Mesenchymal stem cell (in vitro differentiated cells and primary cell): Measurements from ENCODE around the gene GNG7.

ENCODE experiments used
- DNase-seq: peaks from one replicate; pipeline ENCODE4 v3.0.0-alpha.2; 2013
- H2AFZ ChIP-seq: one replicate; pipeline ENCODE4 v1.6.1; 2013; ENCODE audit warnings: low read depth, mild to moderate bottlenecking, control low read depth, inconsistent platforms, low read length, moderate library complexity
- H2AK5ac ChIP-seq: 2 replicates; pipeline ENCODE4 v1.6.1; 2013; ENCODE audit warnings: low read length, moderate library complexity, mild to moderate bottlenecking, inconsistent platforms; ENCODE audit not compliant: severe bottlenecking
- H2BK120ac ChIP-seq: one replicate; pipeline ENCODE4 v1.6.1; 2013; ENCODE audit warnings: low read depth, mild to moderate bottlenecking, inconsistent platforms, low read length, moderate library complexity
- H2BK12ac ChIP-seq, 2 experiments: one replicate each; pipeline ENCODE4 v1.6.1; 2013; ENCODE audit warnings: inconsistent platforms in 2 of 2, low read length in 2 of 2, mild to moderate bottlenecking in 2 of 2, moderate library complexity in 2 of 2, control low read depth in 1 of 2
- H2BK15ac ChIP-seq: one replicate; pipeline ENCODE4 v1.6.1; 2013; ENCODE audit warnings: mild to moderate bottlenecking, low read depth, inconsistent platforms; ENCODE audit not compliant: poor library complexity, severe bottlenecking
- H2BK5ac ChIP-seq: 2 replicates; pipeline ENCODE4 v1.6.1; 2013; ENCODE audit warnings: low read depth, mild to moderate bottlenecking, low read length, control low read depth, inconsistent platforms; ENCODE audit not compliant: poor library complexity, severe bottlenecking
- H3K14ac ChIP-seq, 2 experiments: one replicate each; pipeline ENCODE4 v1.6.1; 2013; ENCODE audit warnings: inconsistent platforms in 2 of 2, low read length in 2 of 2, control low read depth in 1 of 2, mild to moderate bottlenecking in 1 of 2, moderate library complexity in 1 of 2
- H3K18ac ChIP-seq, 2 experiments: one replicate each; pipeline ENCODE4 v1.6.1; 2013; ENCODE audit warnings: inconsistent platforms in 2 of 2, low read length in 2 of 2, control low read depth in 1 of 2, low read depth in 1 of 2, mild to moderate bottlenecking in 1 of 2
- H3K23ac ChIP-seq, 2 experiments: one replicate each; pipeline ENCODE4 v1.6.1; 2013; ENCODE audit warnings: inconsistent platforms in 2 of 2, low read length in 2 of 2, mild to moderate bottlenecking in 2 of 2, moderate library complexity in 2 of 2, control low read depth in 1 of 2
- H3K27ac ChIP-seq: 2 replicates; pipeline ENCODE4 v1.5.1; 2013; ENCODE audit warnings: mild to moderate bottlenecking, moderate library complexity, low read length, control low read depth, inconsistent platforms; ENCODE audit not compliant: poor library complexity, severe bottlenecking
- H3K27me3 ChIP-seq, 2 experiments: 2 replicates each; pipeline versions ENCODE4 v1.6.1 to v1.7.0; 2013; ENCODE audit warnings: low read length in 2 of 2, mild to moderate bottlenecking in 2 of 2, moderate library complexity in 2 of 2, control low read depth in 1 of 2, inconsistent platforms in 1 of 2; ENCODE audit not compliant: control insufficient read depth in 1 of 2, insufficient read depth in 1 of 2
- H3K36me3 ChIP-seq, 2 experiments: 2 replicates each; pipeline versions ENCODE4 v1.6.1 to v1.7.0; 2013; ENCODE audit warnings: low read length in 2 of 2, control low read depth in 1 of 2, inconsistent platforms in 1 of 2, low read depth in 1 of 2, mild to moderate bottlenecking in 1 of 2; ENCODE audit not compliant: insufficient read depth in 2 of 2, control insufficient read depth in 1 of 2
- H3K4ac ChIP-seq, 2 experiments: one replicate each; pipeline ENCODE4 v1.6.1; 2013; ENCODE audit warnings: inconsistent platforms in 2 of 2, low read length in 2 of 2, mild to moderate bottlenecking in 2 of 2, moderate library complexity in 2 of 2, control low read depth in 1 of 2, low read depth in 1 of 2
- H3K4me1 ChIP-seq: 2 replicates; pipeline ENCODE4 v1.6.1; 2013; ENCODE audit warnings: low read depth, low read length, control low read depth; ENCODE audit not compliant: control insufficient read depth, insufficient read depth
- H3K4me2 ChIP-seq: 2 replicates; pipeline ENCODE4 v1.6.1; 2013; ENCODE audit warnings: low read length, mild to moderate bottlenecking, inconsistent platforms; ENCODE audit not compliant: poor library complexity, severe bottlenecking
- H3K4me3 ChIP-seq, 2 experiments: 2 replicates each; pipeline versions ENCODE4 v1.5.1 to v1.7.0; 2013; ENCODE audit warnings: low read length in 2 of 2, mild to moderate bottlenecking in 2 of 2, control low read depth in 1 of 2, low read depth in 1 of 2; ENCODE audit not compliant: insufficient read depth in 1 of 2
- H3K79me1 ChIP-seq: replicated peaks from 2 replicates; pipeline ENCODE4 v1.6.1; 2013; ENCODE audit warnings: mild to moderate bottlenecking, control low read depth, low read length, inconsistent platforms; ENCODE audit not compliant: poor library complexity, severe bottlenecking
- H3K9ac ChIP-seq: 2 replicates; pipeline ENCODE4 v1.7.0; 2013; ENCODE audit warnings: mild to moderate bottlenecking, low read length, moderate library complexity
- H3K9me3 ChIP-seq: 2 replicates; pipeline ENCODE4 v1.7.0; 2013; ENCODE audit warnings: mild to moderate bottlenecking, low read length; ENCODE audit not compliant: control insufficient read depth
- H4K8ac ChIP-seq: one replicate; pipeline ENCODE4 v1.6.1; 2013; ENCODE audit warnings: inconsistent platforms, mild to moderate bottlenecking, low read length, moderate library complexity
- H4K91ac ChIP-seq: one replicate; pipeline ENCODE4 v1.6.1; 2013; ENCODE audit warnings: mild to moderate bottlenecking, low read length, inconsistent platforms
- WGBS: methylation state at CpG from one replicate; pipeline ENCODE4 v1.1.7; 2013; ENCODE audit warnings: mixed read lengths; 5-methylcytosine and 5-hydroxymethylcytosine counted together

GNG7 gene

GRCh38 chr19:2719232-2719735 is 16.8 kb upstream of the GNG7 start:
- Histone ChIP-seq H3K9me3 (peaks cover 8% of the 10 kb centered on the region), H3K4me2 (no peak overlapping the region), H2BK15ac (no peak overlapping the region), H3K79me1 (no peaks in the 10 kb centered on the region), H3K18ac (no peak overlapping the region), H3K4me3 (no peak overlapping the region), H3K4me1 (peaks cover 34% of the 10 kb centered on the region), H2BK12ac (no peak overlapping the region), H3K27ac (no peak overlapping the region), H2BK5ac (no peak overlapping the region), H4K91ac (no peak overlapping the region), H2AFZ (no peak overlapping the region), H3K9ac (peak overlapping the region; percentile 73), H3K27me3 (peaks cover 0 to 41% of the 10 kb centered on the region in 2 experiments), H3K4ac (no peak overlapping the region), H2AK5ac (no peak overlapping the region), H4K8ac (no peak overlapping the region), H3K36me3 (peaks cover 0 to 19% of the 10 kb centered on the region in 2 experiments), H3K14ac (no peak overlapping the region), H2BK120ac (no peak overlapping the region), H3K23ac (no peak overlapping the region)
- 65% methylated on average over 5 of the region's 7 CpGs for WGBS
- no peak for DNase-seq

- Histone ChIP-seq H2BK120ac (no peak overlapping the region), H3K27ac (no peak overlapping the region), H2AK5ac (no peak overlapping the region), H3K4ac (no peak overlapping the region), H3K23ac (no peak overlapping the region), H3K36me3 (peaks cover 0 to 19% of the 10 kb centered on the region in 2 experiments), H3K27me3 (peaks cover 0 to 32% of the 10 kb centered on the region in 2 experiments), H2BK5ac (no peak overlapping the region), H3K4me3 (no peak overlapping the region), H2BK15ac (no peak overlapping the region), H3K4me2 (no peak overlapping the region), H3K9me3 (peaks cover 8% of the 10 kb centered on the region), H3K18ac (no peak overlapping the region), H3K9ac (no peak overlapping the region), H3K4me1 (peaks cover 23% of the 10 kb centered on the region), H3K14ac (no peak overlapping the region), H2AFZ (no peak overlapping the region), H3K79me1 (no peaks in the 10 kb centered on the region), H4K8ac (no peak overlapping the region), H2BK12ac (no peak overlapping the region), H4K91ac (no peak overlapping the region)
- DNase-seq = no peak
- 90% methylated on average over 46 of the region's 52 CpGs for WGBS
Observed at GRCh38 chr19:2717638-2718541, 15.4 kb upstream of the GNG7 start.

GRCh38 chr19:2716722-2717637 is 14.5 kb upstream of the GNG7 start:
- no peak overlapping the region for H3K9ac ChIP-seq
- H3K14ac ChIP-seq = no peak overlapping the region
- H2AFZ ChIP-seq = no peak overlapping the region
- H3K9me3 ChIP-seq = peaks cover 8% of the 10 kb centered on the region
- peaks cover 16% of the 10 kb centered on the region for H3K4me1 ChIP-seq
- peaks cover 0 to 25% of the 10 kb centered on the region in 2 experiments for H3K27me3 ChIP-seq
- WGBS = 86% methylated on average over 44 of the region's 51 CpGs
- no peak overlapping the region for H3K4ac ChIP-seq
- no peak overlapping the region for H2BK15ac ChIP-seq
- H4K91ac ChIP-seq = no peak overlapping the region
- H2BK12ac ChIP-seq = no peak overlapping the region
- H3K23ac ChIP-seq = no peak overlapping the region
- no peak overlapping the region for H4K8ac ChIP-seq
- H2BK5ac ChIP-seq = no peak overlapping the region
- H3K4me2 ChIP-seq = no peak overlapping the region
- H3K27ac ChIP-seq = no peak overlapping the region
- no peak overlapping the region for H2BK120ac ChIP-seq
- H3K4me3 ChIP-seq = no peak overlapping the region
- no peaks in the 10 kb centered on the region for H3K79me1 ChIP-seq
- H3K36me3 ChIP-seq = peaks cover 0 to 19% of the 10 kb centered on the region in 2 experiments
- no peak overlapping the region for H3K18ac ChIP-seq
- H2AK5ac ChIP-seq = no peak overlapping the region
- no peak for DNase-seq

GRCh38 chr19:2716275-2716650 is 13.8 kb upstream of the GNG7 start:
- H3K14ac ChIP-seq = no peak overlapping the region
- DNase-seq = no peak
- no peak overlapping the region for H3K23ac ChIP-seq
- H3K4me3 ChIP-seq = no peak overlapping the region
- H2BK12ac ChIP-seq = no peak overlapping the region
- WGBS = 96% methylated on average over 18 of the region's 19 CpGs
- H3K4me2 ChIP-seq = no peak overlapping the region
- H3K4me1 ChIP-seq = peaks cover 11% of the 10 kb centered on the region
- H4K91ac ChIP-seq = no peak overlapping the region
- H3K27me3 ChIP-seq = peaks cover 0 to 18% of the 10 kb centered on the region in 2 experiments
- no peak overlapping the region for H3K9ac ChIP-seq
- H3K27ac ChIP-seq = no peak overlapping the region
- no peak overlapping the region for H2AFZ ChIP-seq
- H2BK120ac ChIP-seq = no peak overlapping the region
- no peaks in the 10 kb centered on the region for H3K79me1 ChIP-seq
- no peak overlapping the region for H2BK5ac ChIP-seq
- peaks cover 0 to 19% of the 10 kb centered on the region in 2 experiments for H3K36me3 ChIP-seq
- H3K4ac ChIP-seq = no peak overlapping the region
- H2BK15ac ChIP-seq = no peak overlapping the region
- H2AK5ac ChIP-seq = no peak overlapping the region
- no peak overlapping the region for H3K18ac ChIP-seq
- H3K9me3 ChIP-seq = peaks cover 8% of the 10 kb centered on the region
- no peak overlapping the region for H4K8ac ChIP-seq
